Measurements from ENCODE around the gene PHLPP1. TPM values are rescaled to one million over a fixed set of nuclear protein-coding genes. Genes with fewer than 3 reads are reported as not detected.

PHLPP1 gene
- total and polyA plus RNA-seq, 2 of the 13 experiments (the other 11 are each of a cell fraction or from before 2014, with no cell fraction given), result 9.8 to 18.5 TPM

- 98% methylated on average over 3 of the region's 3 CpGs for WGBS (ENCODE audit: low lambda C conversion rate)
- H3K4me3 ChIP-seq (replicated peaks in 1 of 3; ENCODE audit: insufficient read depth in 1 of 3, low read depth in 2 of 3, low read length in 3 of 3), result no peak overlapping the region
- H3K4me2 ChIP-seq (ENCODE audit: low read depth, low read length), result no peak overlapping the region
- H3K27ac ChIP-seq (ENCODE audit: extremely low read length, insufficient read depth, low read length), result no peak overlapping the region
- H3K27me3 ChIP-seq (ENCODE audit: control insufficient read depth in 1 of 2, insufficient read depth in 2 of 2, low read length in 2 of 2), result no peaks in the 10 kb centered on the region
- H3K79me2 ChIP-seq (ENCODE audit: insufficient read depth, low read length), result peaks cover 98% of the 10 kb centered on the region
- in situ Hi-C loops (cut with HindIII; ENCODE audit: extremely low pct_ligation_motif_present, low pct_unique_long_range_greater_than_20kb), result no loop called here
- ChIA-PET POLR2A (no interaction called here), CTCF (ENCODE audit: low intra/inter-chr PET ratio, low total read pairs) (no interaction called here)
- no peak for TF ChIP-seq ZNF10 (CRISPR knock-in tag; IDR thresholded peaks at IDR 0.05; ENCODE audit: borderline replicate concordance, low read depth)
- no peak for TF ChIP-seq FOXA3 (CRISPR knock-in tag; IDR thresholded peaks at IDR 0.05)
- no peak for TF ChIP-seq ZNF577 (CRISPR knock-in tag; IDR thresholded peaks at IDR 0.05; ENCODE audit: borderline replicate concordance, low read depth)
- TF ChIP-seq ZNF7 (CRISPR knock-in tag; IDR thresholded peaks at IDR 0.05), result no peak
- no peak for TF ChIP-seq ATF7-NPFF (CRISPR knock-in tag; IDR thresholded peaks at IDR 0.05; ENCODE audit: low read depth)
- no peak for TF ChIP-seq MBNL3 (CRISPR knock-in tag; conservative IDR thresholded peaks at IDR 0.05)
- TF ChIP-seq ZNF709 (CRISPR knock-in tag; IDR thresholded peaks at IDR 0.05), result no peak
- TF ChIP-seq ZNF816 (CRISPR knock-in tag; IDR thresholded peaks at IDR 0.05; ENCODE audit: borderline replicate concordance), result no peak
- no peak for TF ChIP-seq ZNF234 (CRISPR knock-in tag; conservative IDR thresholded peaks at IDR 0.05)
- no peak for TF ChIP-seq CCAR2 (optimal IDR thresholded peaks at IDR 0.05; ENCODE audit: low read depth, low read length)
- no peak for TF ChIP-seq TEF (CRISPR knock-in tag; IDR thresholded peaks at IDR 0.05)
- no peak for TF ChIP-seq SNAPC4 (CRISPR knock-in tag; IDR thresholded peaks at IDR 0.05)
- TF ChIP-seq ZNF609 (CRISPR knock-in tag; IDR thresholded peaks at IDR 0.05; ENCODE audit: borderline replicate concordance), result no peak
- no peak for TF ChIP-seq ZNF629 (CRISPR knock-in tag; conservative IDR thresholded peaks at IDR 0.05)
- BruUV-seq (replicated peaks), result no TSS peak
- H3K4me1 ChIP-seq (ENCODE audit: insufficient read depth, low read length), result peaks cover 76% of the 10 kb centered on the region
- DNase-seq (ENCODE audit: low spot score) (no peak), FAIRE-seq (no peak), ATAC-seq (no peak)
- no peaks in the 10 kb centered on the region for H3K36me3 ChIP-seq (replicated peaks in 1 of 2; ENCODE audit: control insufficient read depth in 1 of 2, insufficient read depth in 2 of 2, low read length in 2 of 2)
- H3K9me3 ChIP-seq (ENCODE audit: low read length), result no peaks in the 10 kb centered on the region
- H4K20me1 ChIP-seq (ENCODE audit: insufficient read depth, low read length), result peaks cover 10% of the 10 kb centered on the region
- intact Hi-C loops (cut with micrococcal nuclease; ENCODE audit: unreplicated experiment), result loop anchor here (5.0 kb wide), 1 partner anchor 44 kb away; no protein-coding TSS in a partner anchor
- no peak overlapping the region for H2AFZ ChIP-seq (ENCODE audit: low read length)
- H3K9ac ChIP-seq (ENCODE audit: insufficient read depth, low read depth, low read length), result no peak overlapping the region
Observed at GRCh38 chr18:62786689-62787088, 71.3 kb downstream of the PHLPP1 start.
